H9 (cell line): Measurements from ENCODE around the gene TEX44. TPM values are rescaled to one million over a fixed set of nuclear protein-coding genes. Genes with fewer than 3 reads are reported as not detected.

Source experiments
- DNase-seq: peaks from one replicate; pipeline ENCODE4 v3.0.0-alpha.2; 2017
- H2AFZ ChIP-seq: one replicate; pipeline ENCODE4 v1.6.1; 2013; ENCODE audit warnings: mild to moderate bottlenecking, low read length, control low read depth, moderate library complexity
- H2AK5ac ChIP-seq: 2 replicates; pipeline ENCODE4 v1.6.1; 2013; ENCODE audit warnings: low read length, control low read depth, mixed read lengths; ENCODE audit not compliant: insufficient read length
- H2BK120ac ChIP-seq: one replicate; pipeline ENCODE4 v1.6.1; 2013; ENCODE audit warnings: low read depth, mild to moderate bottlenecking, low read length, control low read depth, inconsistent platforms; ENCODE audit not compliant: poor library complexity, severe bottlenecking
- H2BK12ac ChIP-seq: 2 replicates; pipeline ENCODE4 v1.6.1; 2013; ENCODE audit warnings: low read length, control low read depth, mixed read lengths, low read depth; ENCODE audit not compliant: insufficient read length
- H2BK15ac ChIP-seq: 2 replicates; pipeline ENCODE4 v1.6.1; 2013; ENCODE audit warnings: low read depth, low read length, control low read depth
- H2BK20ac ChIP-seq: one replicate; pipeline ENCODE4 v1.6.1; 2013; ENCODE audit warnings: low read depth, mild to moderate bottlenecking, low read length, control low read depth, inconsistent platforms; ENCODE audit not compliant: poor library complexity, severe bottlenecking
- H2BK5ac ChIP-seq: 2 replicates; pipeline ENCODE4 v1.6.1; 2013; ENCODE audit warnings: low read length, control low read depth, mixed read lengths; ENCODE audit not compliant: insufficient read length
- H3K14ac ChIP-seq: 2 replicates; pipeline ENCODE4 v1.6.1; 2013; ENCODE audit warnings: low read length, control low read depth; ENCODE audit not compliant: insufficient read depth
- H3K18ac ChIP-seq: 2 replicates; pipeline ENCODE4 v1.6.1; 2013; ENCODE audit warnings: low read depth, mild to moderate bottlenecking, mixed read lengths, low read length, control low read depth; ENCODE audit not compliant: insufficient read length
- H3K23ac ChIP-seq: 2 replicates; pipeline ENCODE4 v1.6.1; 2013; ENCODE audit warnings: low read length, control low read depth, mixed read lengths, low read depth; ENCODE audit not compliant: insufficient read length
- H3K23me2 ChIP-seq: 2 replicates; pipeline ENCODE4 v1.6.1; 2013; ENCODE audit warnings: low read depth, mild to moderate bottlenecking, mixed read lengths, low read length, control low read depth; ENCODE audit not compliant: insufficient read length, poor library complexity, severe bottlenecking
- H3K27ac ChIP-seq: 2 replicates; pipeline ENCODE4 v1.5.1; 2013; ENCODE audit warnings: low read length, control low read depth, mixed read lengths, low read depth; ENCODE audit not compliant: insufficient read length
- H3K27me3 ChIP-seq: 2 replicates; pipeline ENCODE4 v1.6.1; 2013; ENCODE audit warnings: low read length, control low read depth, inconsistent platforms; ENCODE audit not compliant: insufficient read depth
- H3K4ac ChIP-seq: 2 replicates; pipeline ENCODE4 v1.6.1; 2013; ENCODE audit warnings: low read depth, mild to moderate bottlenecking, control low read depth, inconsistent platforms, low read length, moderate library complexity
- H3K4me1 ChIP-seq: 2 replicates; pipeline ENCODE4 v1.6.1; 2013; ENCODE audit warnings: low read length, control low read depth, inconsistent platforms; ENCODE audit not compliant: insufficient read depth
- H3K4me2 ChIP-seq: 2 replicates; pipeline ENCODE4 v1.6.1; 2013; ENCODE audit warnings: low read length, control low read depth, mixed read lengths; ENCODE audit not compliant: insufficient read length, insufficient read depth
- H3K56ac ChIP-seq: 2 replicates; pipeline ENCODE4 v1.6.1; 2013; ENCODE audit warnings: low read depth, mild to moderate bottlenecking, mixed read lengths, low read length, control low read depth; ENCODE audit not compliant: insufficient read length
- H3K79me1 ChIP-seq: 2 replicates; pipeline ENCODE4 v1.6.1; 2013; ENCODE audit warnings: low read depth, mild to moderate bottlenecking, moderate library complexity, low read length, control low read depth, inconsistent platforms; ENCODE audit not compliant: insufficient read depth, poor library complexity, severe bottlenecking
- H3K79me2 ChIP-seq: 2 replicates; pipeline ENCODE4 v1.6.1; 2013; ENCODE audit warnings: low read length, control low read depth, inconsistent platforms; ENCODE audit not compliant: insufficient read depth
- H3K9ac ChIP-seq: 2 replicates; pipeline ENCODE4 v1.6.1; 2013; ENCODE audit warnings: low read length, control low read depth, mixed read lengths; ENCODE audit not compliant: insufficient read length; ENCODE audit errors: extremely low read depth
- H3K9me3 ChIP-seq: one replicate; pipeline ENCODE4 v1.6.1; 2013; ENCODE audit warnings: low read depth, low read length, inconsistent platforms; ENCODE audit not compliant: control insufficient read depth
- H3T11ph ChIP-seq: one replicate; pipeline ENCODE4 v1.6.1; 2013; ENCODE audit warnings: mild to moderate bottlenecking, low read length, control low read depth, inconsistent platforms
- H4K20me1 ChIP-seq: one replicate; pipeline ENCODE4 v1.6.1; 2013; ENCODE audit not compliant: control insufficient read depth, insufficient read length, insufficient read depth
- H4K5ac ChIP-seq: 2 replicates; pipeline ENCODE4 v1.6.1; 2013; ENCODE audit warnings: low read depth, mild to moderate bottlenecking, mixed read lengths, low read length, control low read depth; ENCODE audit not compliant: insufficient read length
- H4K8ac ChIP-seq: replicated peaks from 2 replicates; pipeline ENCODE4 v1.6.1; 2013; ENCODE audit warnings: low read length, control low read depth, mixed read lengths, low read depth; ENCODE audit not compliant: insufficient read length
- H4K91ac ChIP-seq: 2 replicates; pipeline ENCODE4 v1.6.1; 2013; ENCODE audit warnings: low read depth, mild to moderate bottlenecking, moderate library complexity, mixed read lengths, low read length, control low read depth; ENCODE audit not compliant: insufficient read length
- H3K27ac Mint-ChIP-seq, 3 experiments: 2 replicates in 2 of 3; 3 replicates in 1 of 3; pipeline ENCODE4 v1.8.0; 2020 to 2021; ENCODE audit warnings: mixed read lengths in 3 of 3, mild to moderate bottlenecking in 1 of 3, moderate library complexity in 1 of 3
- H3K27me3 Mint-ChIP-seq: 2 replicates; pipeline ENCODE4 v1.8.0; 2021; ENCODE audit warnings: low read depth, mild to moderate bottlenecking, moderate library complexity, mixed read lengths
- H3K36me3 Mint-ChIP-seq, 3 experiments: 2 replicates in 2 of 3; 3 replicates in 1 of 3; pipeline ENCODE4 v1.8.0; 2020 to 2021; ENCODE audit warnings: low read depth in 3 of 3, mixed read lengths in 3 of 3; ENCODE audit not compliant: insufficient read depth in 1 of 3
- H3K4me1 Mint-ChIP-seq, 2 experiments: 2 replicates each; pipeline ENCODE4 v1.8.0; 2020; ENCODE audit warnings: mixed read lengths in 2 of 2
- H3K4me3 Mint-ChIP-seq, 2 experiments: 2 replicates in 1 of 2; 3 replicates in 1 of 2; pipeline ENCODE4 v1.8.0; 2020 to 2021; ENCODE audit warnings: mild to moderate bottlenecking in 2 of 2, mixed read lengths in 2 of 2, moderate library complexity in 1 of 2
- H3K9me3 Mint-ChIP-seq, 2 experiments: 2 replicates in 1 of 2; 3 replicates in 1 of 2; pipeline ENCODE4 v1.8.0; 2020; ENCODE audit warnings: mild to moderate bottlenecking in 2 of 2, mixed read lengths in 2 of 2, moderate library complexity in 1 of 2
- WGBS: extraction: QIAGEN DNeasy Blood & Tissue Kit; methylation state at CpG from one replicate; pipeline ENCODE4 v1.1.7; 2013; ENCODE audit warnings: missing lambda C conversion rate, low lambda C conversion rate, mixed read lengths; ENCODE audit not compliant: insufficient read length; ENCODE audit errors: extremely low coverage; 5-methylcytosine and 5-hydroxymethylcytosine counted together
- total RNA-seq: library from RNA; stranded (reverse); gene quantifications from 2 replicates; pipeline ENCODE4 v1.2.1, GENCODE V29; 2021
- TF ChIP-seq, protein P1 (sequence below): fragments of 200-600 bp; sonication (generic); conservative IDR thresholded peaks from 3 replicates; pipeline ENCODE4 v1.8.0; 2021; ENCODE audit warnings: antibody characterized with exemption, mild to moderate bottlenecking

TEX44 gene
- total RNA-seq, 1 experiment from 2014 or later: not detected

DNA sequence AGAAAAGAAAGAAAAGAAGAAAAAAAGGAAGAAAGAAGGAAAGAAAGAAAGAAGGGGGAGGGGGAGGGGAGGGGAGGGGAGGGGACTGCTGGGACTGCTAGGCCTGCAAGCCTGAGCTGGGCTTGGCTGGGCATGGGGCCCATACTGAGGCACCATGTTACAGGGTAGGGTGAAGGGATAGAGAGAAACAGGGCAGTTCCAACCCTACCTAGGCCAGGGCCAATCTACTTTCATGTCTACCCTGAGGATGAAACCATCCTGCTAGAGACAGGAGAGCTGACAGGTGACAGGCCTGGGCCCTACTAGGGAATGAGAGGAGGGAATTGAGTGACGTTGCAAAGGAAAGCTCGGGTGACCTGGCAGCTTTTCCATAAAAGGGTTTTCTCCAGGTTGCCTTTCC is 41.7 kb downstream of the TEX44 start:
- no peak overlapping the region for H3K14ac ChIP-seq
- H4K20me1 ChIP-seq: no peaks in the 10 kb centered on the region
- Mint-ChIP-seq H3K4me1 (peaks cover 9 to 10% of the 10 kb centered on the region in 2 experiments), H3K4me3 (no peak overlapping the region), H3K9me3 (no peaks in the 10 kb centered on the region), H3K27ac (no peak overlapping the region), H3K36me3 (no peaks in the 10 kb centered on the region), H3K27me3 (no peaks in the 10 kb centered on the region)
- H3K79me1 ChIP-seq: no peaks in the 10 kb centered on the region
- TF ChIP-seq, protein P1, sequence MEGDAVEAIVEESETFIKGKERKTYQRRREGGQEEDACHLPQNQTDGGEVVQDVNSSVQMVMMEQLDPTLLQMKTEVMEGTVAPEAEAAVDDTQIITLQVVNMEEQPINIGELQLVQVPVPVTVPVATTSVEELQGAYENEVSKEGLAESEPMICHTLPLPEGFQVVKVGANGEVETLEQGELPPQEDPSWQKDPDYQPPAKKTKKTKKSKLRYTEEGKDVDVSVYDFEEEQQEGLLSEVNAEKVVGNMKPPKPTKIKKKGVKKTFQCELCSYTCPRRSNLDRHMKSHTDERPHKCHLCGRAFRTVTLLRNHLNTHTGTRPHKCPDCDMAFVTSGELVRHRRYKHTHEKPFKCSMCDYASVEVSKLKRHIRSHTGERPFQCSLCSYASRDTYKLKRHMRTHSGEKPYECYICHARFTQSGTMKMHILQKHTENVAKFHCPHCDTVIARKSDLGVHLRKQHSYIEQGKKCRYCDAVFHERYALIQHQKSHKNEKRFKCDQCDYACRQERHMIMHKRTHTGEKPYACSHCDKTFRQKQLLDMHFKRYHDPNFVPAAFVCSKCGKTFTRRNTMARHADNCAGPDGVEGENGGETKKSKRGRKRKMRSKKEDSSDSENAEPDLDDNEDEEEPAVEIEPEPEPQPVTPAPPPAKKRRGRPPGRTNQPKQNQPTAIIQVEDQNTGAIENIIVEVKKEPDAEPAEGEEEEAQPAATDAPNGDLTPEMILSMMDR: no peak
- no peak overlapping the region for H2BK20ac ChIP-seq
- no peak overlapping the region for H2BK12ac ChIP-seq
- no peaks in the 10 kb centered on the region for H3K79me2 ChIP-seq
- H2AK5ac ChIP-seq: no peak overlapping the region
- no peaks in the 10 kb centered on the region for H3K27me3 ChIP-seq
- no peak for DNase-seq
- H2BK15ac ChIP-seq: no peak overlapping the region
- H3K27ac ChIP-seq: no peak overlapping the region
- H3K4ac ChIP-seq: no peak overlapping the region
- no peak overlapping the region for H2BK120ac ChIP-seq
- no peak overlapping the region for H4K5ac ChIP-seq
- no peak overlapping the region for H3K56ac ChIP-seq
- H3K23ac ChIP-seq: no peak overlapping the region
- no peak overlapping the region for H4K91ac ChIP-seq
- H3K4me2 ChIP-seq: no peak overlapping the region
- H2AFZ ChIP-seq: no peak overlapping the region
- no CpG with 5 or more reads among the region's 2 CpGs for WGBS
- H3K9me3 ChIP-seq: no peaks in the 10 kb centered on the region
- no peak overlapping the region for H3T11ph ChIP-seq
- H3K4me1 ChIP-seq: no peaks in the 10 kb centered on the region
- peaks cover 2% of the 10 kb centered on the region for H3K23me2 ChIP-seq
- no peak overlapping the region for H3K9ac ChIP-seq
- H2BK5ac ChIP-seq: no peak overlapping the region
- no peak overlapping the region for H3K18ac ChIP-seq
- H4K8ac ChIP-seq: no peak overlapping the region
